Measurements from ENCODE around the gene STX12. TPM values are rescaled to one million over a fixed set of nuclear protein-coding genes. Genes with fewer than 3 reads are reported as not detected.

The STX12 gene
- total RNA-seq, 6 donors from 2014 or later, result 47.1 to 107 (median 88.2) TPM

DNA sequence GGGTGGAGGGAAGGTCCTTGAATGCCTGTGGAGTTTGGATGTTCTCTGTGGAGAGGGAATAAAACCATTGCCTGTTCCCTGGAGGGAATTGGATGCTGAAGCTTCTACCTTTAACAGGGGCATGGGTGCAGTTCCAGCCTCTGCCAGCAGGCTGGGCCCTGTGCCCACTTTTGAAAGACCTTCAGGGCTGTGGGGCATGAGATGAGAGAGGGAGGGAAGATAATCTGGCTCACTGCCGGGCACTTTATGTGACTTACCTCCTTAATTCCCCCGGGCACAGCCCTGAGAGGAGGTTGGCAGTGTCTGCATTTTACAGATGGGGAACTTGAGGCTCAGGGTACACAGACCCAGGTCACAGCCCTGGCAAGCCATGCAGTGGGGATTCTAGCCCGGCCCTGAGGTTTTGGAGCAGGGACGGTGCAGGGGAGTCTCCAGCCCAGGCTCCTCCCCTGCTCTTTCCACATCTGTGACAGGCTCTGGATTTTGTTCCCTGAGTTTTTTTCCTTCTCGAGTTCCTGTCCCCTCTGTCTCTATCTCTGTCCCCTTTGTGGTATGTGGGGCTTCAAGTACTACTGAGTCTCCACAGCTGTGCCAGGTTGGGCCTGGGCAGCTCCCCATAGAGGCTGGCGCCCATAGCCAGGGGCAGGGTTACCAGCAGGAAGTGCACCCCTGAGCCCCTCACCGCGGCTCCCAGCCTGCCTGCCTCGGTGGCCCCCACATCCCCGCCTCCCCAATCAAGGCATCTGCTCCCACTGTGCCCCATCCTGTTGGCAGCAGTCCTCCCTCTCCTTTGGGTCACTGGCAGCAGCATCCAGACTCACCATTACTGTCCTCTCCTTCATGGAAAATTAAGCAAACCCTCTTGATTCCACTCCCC is 85.3 kb downstream of the STX12 start:
- H3K4me3 ChIP-seq, result no peak overlapping the region
- 28 to 34% methylated on average over 6 to 10 of the region's 10 CpGs for WGBS, 2 donors
- ATAC-seq (ENCODE audit: low FRiP score in 2 of 2), result peak; percentile 90 to 94
- H3K27me3 ChIP-seq, result no peaks in the 10 kb centered on the region
- DNase-seq, result peak; percentile 90 to 91
- peak overlapping the region in 3 of 4 donors; percentile 6 to 77 (median 57) for H3K27ac ChIP-seq
- H3K9me3 ChIP-seq, result no peaks in the 10 kb centered on the region
- H3K36me3 ChIP-seq, result no peaks in the 10 kb centered on the region
- peaks cover 6 to 17% (median 14%) of the 10 kb centered on the region in 4 donors for H3K4me1 ChIP-seq
- TF ChIP-seq POLR2AphosphoS5 (IDR thresholded peaks at IDR 0.05) (peak in 1 of 2 donors; percentile 24), POLR2A (IDR thresholded peaks at IDR 0.05) (peak in 2 of 4 donors; percentile 13 to 42), EP300 (IDR thresholded peaks at IDR 0.05) (no peak)
- TF ChIP-seq, protein P1, sequence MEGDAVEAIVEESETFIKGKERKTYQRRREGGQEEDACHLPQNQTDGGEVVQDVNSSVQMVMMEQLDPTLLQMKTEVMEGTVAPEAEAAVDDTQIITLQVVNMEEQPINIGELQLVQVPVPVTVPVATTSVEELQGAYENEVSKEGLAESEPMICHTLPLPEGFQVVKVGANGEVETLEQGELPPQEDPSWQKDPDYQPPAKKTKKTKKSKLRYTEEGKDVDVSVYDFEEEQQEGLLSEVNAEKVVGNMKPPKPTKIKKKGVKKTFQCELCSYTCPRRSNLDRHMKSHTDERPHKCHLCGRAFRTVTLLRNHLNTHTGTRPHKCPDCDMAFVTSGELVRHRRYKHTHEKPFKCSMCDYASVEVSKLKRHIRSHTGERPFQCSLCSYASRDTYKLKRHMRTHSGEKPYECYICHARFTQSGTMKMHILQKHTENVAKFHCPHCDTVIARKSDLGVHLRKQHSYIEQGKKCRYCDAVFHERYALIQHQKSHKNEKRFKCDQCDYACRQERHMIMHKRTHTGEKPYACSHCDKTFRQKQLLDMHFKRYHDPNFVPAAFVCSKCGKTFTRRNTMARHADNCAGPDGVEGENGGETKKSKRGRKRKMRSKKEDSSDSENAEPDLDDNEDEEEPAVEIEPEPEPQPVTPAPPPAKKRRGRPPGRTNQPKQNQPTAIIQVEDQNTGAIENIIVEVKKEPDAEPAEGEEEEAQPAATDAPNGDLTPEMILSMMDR (IDR thresholded peaks at IDR 0.05), result peak; percentile 92 to 97 (median 94)

DNA sequence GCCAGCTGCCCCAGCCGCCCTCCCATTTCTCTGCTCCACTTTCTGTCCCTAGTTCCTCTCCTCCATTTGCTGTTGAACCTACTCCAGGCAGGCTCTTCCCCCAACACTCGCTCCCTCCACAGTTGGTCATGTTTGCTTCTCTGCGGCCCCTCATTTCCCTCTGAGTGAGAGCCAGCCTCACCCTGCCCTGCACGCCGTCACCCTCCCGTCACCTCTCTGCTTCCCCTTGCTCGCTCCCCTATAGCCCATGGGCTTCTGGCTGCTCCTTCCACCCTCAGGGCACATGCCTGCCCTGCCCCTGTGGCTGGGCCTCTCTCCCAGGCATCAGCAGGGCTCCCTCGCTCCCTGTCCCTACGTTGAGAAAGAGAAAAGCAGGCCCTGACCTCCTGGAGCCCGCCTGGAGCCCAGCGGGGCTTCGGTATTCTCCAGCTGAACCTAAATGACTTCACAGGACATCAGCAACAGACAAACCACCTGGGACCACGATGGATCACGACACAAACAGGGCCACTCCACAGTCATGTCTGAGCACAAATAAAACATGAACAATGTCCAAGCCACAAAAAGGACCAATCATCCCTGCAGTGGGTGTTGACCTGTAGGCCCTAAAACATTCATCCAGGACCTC is 86.0 kb downstream of the STX12 start:
- 88 to 89% methylated on average over 13 to 14 of the region's 14 CpGs for WGBS, 2 donors
- Histone ChIP-seq H3K9me3 (no peaks in the 10 kb centered on the region), H3K36me3 (no peaks in the 10 kb centered on the region), H3K4me1 (peaks cover 6 to 20% (median 16%) of the 10 kb centered on the region in 4 donors), H3K4me3 (no peak overlapping the region), H3K27me3 (no peaks in the 10 kb centered on the region), H3K27ac (peak overlapping the region in 2 of 4 donors; percentile 57 to 77)
- peak in 1 of 4 donors; percentile 26 for TF ChIP-seq POLR2A (IDR thresholded peaks at IDR 0.05)
- TF ChIP-seq, protein P1 (IDR thresholded peaks at IDR 0.05), result no peak
- ATAC-seq (ENCODE audit: low FRiP score in 2 of 2), result peak in 1 of 2 donors; percentile 3
- DNase-seq, result peak in 1 of 2 donors; percentile 42

DNA sequence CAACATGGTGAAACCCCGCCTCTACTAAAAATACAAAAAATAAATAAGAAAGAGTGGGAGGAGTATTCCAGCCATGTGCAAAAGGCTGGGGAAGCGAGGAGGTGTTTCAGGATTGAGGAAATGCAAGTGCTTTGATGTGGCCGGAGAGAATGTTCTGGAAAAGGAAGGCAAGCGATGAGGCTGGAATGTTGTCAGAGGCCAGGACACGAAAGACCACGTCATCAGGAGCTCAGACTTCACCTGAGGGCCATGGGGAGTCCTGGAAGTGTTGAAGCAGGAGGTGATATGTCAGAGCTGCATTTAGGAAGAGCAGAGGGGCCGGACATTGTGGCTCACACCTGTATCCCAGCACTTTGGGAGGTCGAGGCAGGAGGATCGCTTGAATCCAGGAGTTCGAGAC is 88.4 kb downstream of the STX12 start:
- DNase-seq (no peak), ATAC-seq (ENCODE audit: low FRiP score in 2 of 2) (no peak)
- no peak overlapping the region for H3K4me3 ChIP-seq
- no peaks in the 10 kb centered on the region for H3K36me3 ChIP-seq
- H3K27ac ChIP-seq, result no peak overlapping the region
- TF ChIP-seq, protein P1 (IDR thresholded peaks at IDR 0.05), result no peak
- TF ChIP-seq POLR2A (IDR thresholded peaks at IDR 0.05), result no peak
- no peak for TF ChIP-seq EP300 (IDR thresholded peaks at IDR 0.05)
- TF ChIP-seq POLR2AphosphoS5 (IDR thresholded peaks at IDR 0.05), result no peak
- no peaks in the 10 kb centered on the region for H3K27me3 ChIP-seq
- 90 to 91% methylated on average over 10 of the region's 10 CpGs for WGBS, 2 donors
- H3K4me1 ChIP-seq, result peaks cover 6 to 24% (median 18%) of the 10 kb centered on the region in 4 donors
- H3K9me3 ChIP-seq, result no peaks in the 10 kb centered on the region

DNA sequence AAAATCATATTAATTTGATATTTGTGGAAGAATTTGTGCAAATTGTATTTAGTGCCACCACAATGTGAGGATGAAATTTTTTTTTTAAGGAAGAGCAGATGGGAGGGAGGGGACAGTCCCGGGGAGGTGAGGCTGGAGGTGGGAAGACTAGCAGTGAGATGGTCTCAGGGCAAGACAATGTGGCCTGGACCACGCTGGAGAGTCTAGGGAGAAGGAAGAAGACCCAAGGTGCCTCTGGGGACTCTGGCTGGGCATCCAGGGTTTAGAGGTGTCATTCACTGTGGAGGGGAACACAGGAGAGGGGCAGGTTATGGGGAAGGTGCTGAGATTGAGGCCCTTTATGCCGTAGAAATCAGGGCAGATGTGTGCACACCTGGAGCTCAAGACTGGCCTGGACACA is 89.0 kb downstream of the STX12 start:
- no peak overlapping the region for H3K4me3 ChIP-seq
- no peaks in the 10 kb centered on the region for H3K36me3 ChIP-seq
- no peak for ATAC-seq (ENCODE audit: low FRiP score in 2 of 2)
- H3K4me1 ChIP-seq, result peaks cover 6 to 24% (median 18%) of the 10 kb centered on the region in 4 donors
- no peaks in the 10 kb centered on the region for H3K27me3 ChIP-seq
- peak overlapping the region in 3 of 4 donors; percentile 67 to 87 (median 82) for H3K27ac ChIP-seq
- H3K9me3 ChIP-seq, result no peaks in the 10 kb centered on the region
- 85 to 91% methylated on average over 2 to 3 of the region's 3 CpGs for WGBS, 2 donors
- DNase-seq, result no peak
- no peak for TF ChIP-seq EP300 (IDR thresholded peaks at IDR 0.05)
- TF ChIP-seq POLR2AphosphoS5 (IDR thresholded peaks at IDR 0.05), result no peak
- TF ChIP-seq POLR2A (IDR thresholded peaks at IDR 0.05), result no peak
- TF ChIP-seq, protein P1 (IDR thresholded peaks at IDR 0.05), result no peak
